ENCODE measurements around the gene TP53. TPM values are rescaled to one million over a fixed set of nuclear protein-coding genes. Genes with fewer than 3 reads are reported as not detected.

TP53 gene
- total and polyA plus RNA-seq, 7 donors, result 7.4 to 36.7 (median 18.1) TPM

GRCh38 chr17:7633093-7633492 is 54.2 kb downstream of the TP53 start:
- Histone ChIP-seq H3K4me3 (no peak overlapping the region), H3K4me1 (no peaks in the 10 kb centered on the region), H3K36me3 (ENCODE audit: insufficient read depth in 1 of 2, low read depth in 1 of 2) (no peaks in the 10 kb centered on the region), H3K27ac (no peak overlapping the region), H3K27me3 (ENCODE audit: insufficient read depth in 3 of 3, low read length in 2 of 3) (no peaks in the 10 kb centered on the region), H3K9me3 (no peaks in the 10 kb centered on the region)
- ATAC-seq (no peak), DNase-seq (no peak)
- intact Hi-C loops (cut with DNase I), result no loop called here
- WGBS, 3 donors, result 80 to 90% (median 82%) methylated on average over 2 of the region's 2 CpGs
- no peak for TF ChIP-seq CTCF (IDR thresholded peaks at IDR 0.05)

GRCh38 chr17:7632492-7632894 is 54.8 kb downstream of the TP53 start:
- no peaks in the 10 kb centered on the region for H3K27me3 ChIP-seq (ENCODE audit: insufficient read depth in 3 of 3, low read length in 2 of 3)
- no peaks in the 10 kb centered on the region for H3K4me1 ChIP-seq
- peak; percentile 41 to 61 (median 58) for ATAC-seq
- no peaks in the 10 kb centered on the region for H3K9me3 ChIP-seq
- no peak overlapping the region for H3K4me3 ChIP-seq
- WGBS, 3 donors, result 40 to 44% (median 43%) methylated on average over 6 of the region's 6 CpGs
- H3K36me3 ChIP-seq (ENCODE audit: insufficient read depth in 1 of 2, low read depth in 1 of 2), result no peaks in the 10 kb centered on the region
- DNase-seq, result no peak
- peak; percentile 54 for TF ChIP-seq CTCF (IDR thresholded peaks at IDR 0.05)
- intact Hi-C loops (cut with DNase I), result no loop called here
- no peak overlapping the region for H3K27ac ChIP-seq

GRCh38 chr17:7631398-7632380 is 55.6 kb downstream of the TP53 start:
- intact Hi-C loops (cut with DNase I), result loop anchor here in 1 of 2 donors (2.0 kb wide), 1 partner anchor 53 kb away; no protein-coding TSS in a partner anchor
- H3K36me3 ChIP-seq (ENCODE audit: insufficient read depth in 1 of 2, low read depth in 1 of 2), result no peaks in the 10 kb centered on the region
- H3K4me3 ChIP-seq, result no peak overlapping the region
- WGBS, 3 donors, result 78 to 84% (median 82%) methylated on average over 11 of the region's 11 CpGs
- DNase-seq (no peak), ATAC-seq (no peak)
- H3K27ac ChIP-seq, result no peak overlapping the region
- H3K9me3 ChIP-seq, result no peaks in the 10 kb centered on the region
- no peak for TF ChIP-seq CTCF (IDR thresholded peaks at IDR 0.05)
- no peaks in the 10 kb centered on the region for H3K27me3 ChIP-seq (ENCODE audit: insufficient read depth in 3 of 3, low read length in 2 of 3)
- peaks cover 4% of the 10 kb centered on the region for H3K4me1 ChIP-seq

- DNase-seq (no peak), ATAC-seq (no peak)
- H3K9me3 ChIP-seq, result no peaks in the 10 kb centered on the region
- peaks cover 13% of the 10 kb centered on the region for H3K4me1 ChIP-seq
- no peaks in the 10 kb centered on the region for H3K27me3 ChIP-seq (ENCODE audit: insufficient read depth in 3 of 3, low read length in 2 of 3)
- peaks cover 0 to 11% of the 10 kb centered on the region in 2 donors for H3K36me3 ChIP-seq (ENCODE audit: insufficient read depth in 1 of 2, low read depth in 1 of 2)
- no peak within 1 kb of the TSS for H3K4me3 ChIP-seq
- intact Hi-C loops (cut with DNase I), result loop anchor here in 1 of 2 donors (2.0 to 10.0 kb wide), 2 partner anchors 55 to 215 kb away; no protein-coding TSS in a partner anchor
- H3K27ac ChIP-seq, result no peak within 1 kb of the TSS
- WGBS, 3 donors, result 73 to 79% (median 79%) methylated on average over 13 of the region's 13 CpGs
- TF ChIP-seq CTCF (IDR thresholded peaks at IDR 0.05), result no peak
Measured at GRCh38 chr17:7629939-7630571, 57.2 kb downstream of the TP53 start, which contains the start of gene SHBG. TSS of gene SHBG (plus strand) at chr17:7630135. CDS start at chr17:7630173, 38 bp downstream.

Measured in psoas muscle (tissue), 8 donors.